SK-N-SH (cell line): Measurements from ENCODE around the gene CD248. TPM values are rescaled to one million over a fixed set of nuclear protein-coding genes. Genes with fewer than 3 reads are reported as not detected.

Experiments
- CTCF ChIA-PET: fragments of 300-600, 350-600 bp; formaldehyde crosslinking; extraction: SDS; loops from one replicate; lab custom pipeline; 2021; lab: Yijun Ruan, JAX
- POLR2A ChIA-PET: fragments of 350-600 bp; sonication (Branson Sonifier 250); formaldehyde crosslinking; extraction: SDS; loops from one replicate; lab custom pipeline; 2020; ENCODE audit warnings: antibody characterized with exemption, inconsistent platforms; lab: Yijun Ruan, JAX
- DNase-seq: peaks from one replicate; pipeline ENCODE4 v3.0.0; 2012
- H2AFZ ChIP-seq: fragments of 200-600 bp; sonication (generic); 2 replicates; pipeline ENCODE4 v1.8.1; 2016; ENCODE audit warnings: antibody characterized with exemption, mild to moderate bottlenecking, low read depth
- H3F3A ChIP-seq: fragments of 200-600 bp; sonication (generic); replicated peaks from 2 replicates; pipeline ENCODE3; 2016; ENCODE audit warnings: antibody characterized with exemption, mild to moderate bottlenecking; ENCODE audit not compliant: insufficient read depth
- H3K27ac ChIP-seq, 2 experiments: fragments of 200-500 bp in 1 of 2; fragments of 200-600 bp in 1 of 2; sonication (Bioruptor generic) in 1 of 2; sonication (generic), shearing (Covaris generic) in 1 of 2; 2 replicates each; pipeline versions ENCODE4 v1.5.1 to v1.6.1; 2014 to 2016; ENCODE audit warnings: low read depth in 2 of 2, inconsistent platforms in 1 of 2, low read length in 1 of 2, mild to moderate bottlenecking in 1 of 2, mixed read lengths in 1 of 2
- H3K27me3 ChIP-seq: fragments of 200-600 bp; sonication (generic), shearing (Covaris generic); 2 replicates; pipeline ENCODE4 v1.6.1; 2016; ENCODE audit warnings: mixed run types; ENCODE audit not compliant: insufficient read depth
- H3K36me3 ChIP-seq, 2 experiments: fragments of 200-500 bp in 1 of 2; fragments of 200-600 bp in 1 of 2; sonication (Bioruptor generic) in 1 of 2; sonication (generic) in 1 of 2; replicated peaks in 1 of 2; 2 replicates each; pipeline versions ENCODE3 to v1.5.1; 2014 to 2016; ENCODE audit warnings: low read length in 1 of 2, mild to moderate bottlenecking in 1 of 2; ENCODE audit not compliant: insufficient read depth in 2 of 2, control insufficient read depth in 1 of 2
- H3K4me1 ChIP-seq, 2 experiments: fragments of 200-500 bp in 1 of 2; fragments of 200-600 bp in 1 of 2; sonication (Bioruptor generic) in 1 of 2; sonication (generic), shearing (Covaris generic) in 1 of 2; 2 replicates each; pipeline versions ENCODE4 v1.5.1 to v1.6.1; 2014 to 2016; ENCODE audit warnings: low read depth in 1 of 2, low read length in 1 of 2, mixed run types in 1 of 2; ENCODE audit not compliant: insufficient read depth in 2 of 2, control insufficient read depth in 1 of 2
- H3K4me2 ChIP-seq: fragments of 200-600 bp; sonication (generic), shearing (Covaris generic); 2 replicates; pipeline ENCODE4 v1.6.1; 2017; ENCODE audit warnings: mixed run types
- H3K4me3 ChIP-seq, 2 experiments: fragments of 200-500 bp in 1 of 2; fragments of 200-600 bp in 1 of 2; sonication (Bioruptor generic) in 1 of 2; sonication (generic), shearing (Covaris generic) in 1 of 2; 2 replicates each; pipeline versions ENCODE4 v1.5.1 to v1.8.1; 2014 to 2016; ENCODE audit warnings: low read depth in 2 of 2, inconsistent platforms in 1 of 2, low read length in 1 of 2, mild to moderate bottlenecking in 1 of 2, mixed read lengths in 1 of 2, moderate library complexity in 1 of 2
- H3K79me2 ChIP-seq: fragments of 200-600 bp; sonication (generic); 2 replicates; pipeline ENCODE4 v1.8.1; 2017; ENCODE audit warnings: mild to moderate bottlenecking; ENCODE audit not compliant: insufficient read depth
- H3K9ac ChIP-seq: fragments of 200-600 bp; sonication (generic); 2 replicates; pipeline ENCODE4 v1.6.1; 2017; ENCODE audit warnings: mixed run types
- H3K9me2 ChIP-seq: fragments of 200-600 bp; sonication (generic); 2 replicates; pipeline ENCODE4 v1.6.1; 2017; ENCODE audit warnings: mixed run types
- H3K9me3 ChIP-seq: fragments of 200-600 bp; sonication (generic); 2 replicates; pipeline ENCODE4 v1.6.1; 2017; ENCODE audit warnings: mixed run types, mild to moderate bottlenecking, moderate library complexity
- H4K20me1 ChIP-seq: fragments of 200-600 bp; sonication (generic); 2 replicates; pipeline ENCODE4 v1.6.1; 2017; ENCODE audit warnings: mild to moderate bottlenecking, mixed run types; ENCODE audit not compliant: insufficient read depth
- EP300 ChIP-seq, 2 experiments: IDR thresholded peaks; 2 replicates each; pipeline versions ENCODE4 v1.4.0 to v1.6.1; 2012; ENCODE audit warnings: borderline replicate concordance in 1 of 2, low read depth in 1 of 2, low read length in 1 of 2
- FOSL2 ChIP-seq: IDR thresholded peaks from 2 replicates; pipeline ENCODE4 v1.4.0; 2012; ENCODE audit warnings: low read depth, mild to moderate bottlenecking, moderate library complexity, borderline replicate concordance
- FOXJ3 ChIP-seq: sonication (generic); formaldehyde crosslinking; IDR thresholded peaks from 2 replicates; pipeline ENCODE4 v1.5.1; 2020; ENCODE audit warnings: mild to moderate bottlenecking, missing genetic modification reagents
- GATA2 ChIP-seq: sonication (generic); formaldehyde crosslinking; IDR thresholded peaks from 2 replicates; pipeline ENCODE4 v1.5.0; 2020; ENCODE audit warnings: mild to moderate bottlenecking, missing genetic modification reagents
- IRF3 ChIP-seq: fragments of 150-350 bp; IDR thresholded peaks from 2 replicates; pipeline ENCODE4 v1.6.1; 2016; ENCODE audit warnings: mild to moderate bottlenecking, low read depth, low read length
- MAX ChIP-seq: IDR thresholded peaks from 2 replicates; pipeline ENCODE4 v1.4.0; 2012; ENCODE audit warnings: low read depth
- MXI1 ChIP-seq: IDR thresholded peaks from 2 replicates; pipeline ENCODE4 v1.6.1; 2012; ENCODE audit warnings: mild to moderate bottlenecking, low read depth, low read length, improper control_type of control experiment
- NFIC ChIP-seq: IDR thresholded peaks from 2 replicates; pipeline ENCODE4 v1.4.0; 2012; ENCODE audit warnings: borderline replicate concordance
- NRF1 ChIP-seq: IDR thresholded peaks from 2 replicates; pipeline ENCODE4 v1.6.1; 2012; ENCODE audit warnings: low read depth, mild to moderate bottlenecking, low read length
- PBX3 ChIP-seq: IDR thresholded peaks from 2 replicates; pipeline ENCODE4; 2012
- RFX5 ChIP-seq: IDR thresholded peaks from 2 replicates; pipeline ENCODE4 v1.6.1; 2012; ENCODE audit warnings: mild to moderate bottlenecking, improper control_type of control experiment, low read length
- SIN3A ChIP-seq: IDR thresholded peaks from 2 replicates; pipeline ENCODE4 v1.6.1; 2012; ENCODE audit warnings: low read depth, mild to moderate bottlenecking, low read length, moderate library complexity, borderline replicate concordance
- YY1 ChIP-seq: IDR thresholded peaks from 2 replicates; pipeline ENCODE4 v1.4.0; 2012; ENCODE audit warnings: low read depth, mild to moderate bottlenecking
- ZBTB33 ChIP-seq: IDR thresholded peaks from 2 replicates; pipeline ENCODE4 v1.4.0; 2012; ENCODE audit warnings: low read depth, borderline replicate concordance
- WGBS: methylation state at CpG from one replicate; pipeline ENCODE4 v1.1.6; 2017; ENCODE audit warnings: low lambda C conversion rate; 5-methylcytosine and 5-hydroxymethylcytosine counted together
- polyA plus RNA-seq, 3 experiments: library from polyadenylated mRNA; depleted of rRNA; stranded (reverse); fragments of >200 nt; gene quantifications; 2 replicates each; pipeline ENCODE4 v1.2.3, GENCODE V29; 2012

The CD248 gene
- polyA plus RNA-seq, 1 of the 3 experiments (the other 2 are of a cell fraction), result 7.7 TPM

GRCh38 chr11:66278363-66279091 is 38.3 kb downstream of the CD248 start:
- Histone ChIP-seq H3F3A (peaks cover 28% of the 10 kb centered on the region), H3K9me3 (no peaks in the 10 kb centered on the region), H2AFZ (no peak overlapping the region), H3K79me2 (no peaks in the 10 kb centered on the region), H3K4me2 (no peak overlapping the region), H3K4me3 (peak overlapping the region in 1 of 2 experiments; percentile 51; a peak in 2 of 4 replicates), H3K27me3 (no peaks in the 10 kb centered on the region), H3K9me2 (no peaks in the 10 kb centered on the region), H3K4me1 (peaks cover 0 to 47% of the 10 kb centered on the region in 2 experiments; a peak in 1 of 4 replicates), H3K36me3 (peaks cover 12 to 36% of the 10 kb centered on the region in 2 experiments), H3K9ac (no peak overlapping the region), H3K27ac (peak overlapping the region in 1 of 2 experiments; percentile 77; a peak in 2 of 4 replicates), H4K20me1 (peaks cover 16% of the 10 kb centered on the region)
- no peak for TF ChIP-seq GATA2
- TF ChIP-seq MAX, result no peak
- no peak for TF ChIP-seq YY1
- TF ChIP-seq FOSL2, result no peak
- TF ChIP-seq NRF1, result no peak
- TF ChIP-seq IRF3, result no peak
- no peak for TF ChIP-seq NFIC
- no peak for TF ChIP-seq EP300 (IDR thresholded peaks at IDR 0.05; ENCODE audit: borderline replicate concordance in 1 of 2, low read depth in 1 of 2, low read length in 1 of 2)
- no peak for TF ChIP-seq SIN3A
- TF ChIP-seq MXI1, result 0 out of 2 replicates have a peak, but pooled peaks have one; percentile 19
- TF ChIP-seq FOXJ3 (CRISPR knock-in tag), result no peak
- TF ChIP-seq PBX3, result no peak
- 0 out of 2 replicates have a peak, but pooled peaks have one; percentile 44 for TF ChIP-seq RFX5
- no peak for TF ChIP-seq ZBTB33
- CTCF ChIA-PET, result interaction anchor here (0.9 to 8.2 kb wide), 7 partner anchors 9 to 208 kb away, joined by 3 to 111 read pairs (median 4); partner anchors contain the start of genes RAB1B, RIN1 and YIF1A
- 6% methylated on average over 21 of the region's 45 CpGs for WGBS
- POLR2A ChIA-PET, result interaction anchor here (1.0 to 1.4 kb wide), 2 partner anchors 10 to 11 kb away, joined by 3 to 8 read pairs; partner anchors contain the start of gene RAB1B
- DNase-seq, result peak; percentile 79
